DOHH2 (cell line): ENCODE measurements around the gene FASTKD3.

Source experiments
- H3F3A ChIP-seq: fragments of 200-600 bp; sonication (generic), shearing (Covaris generic); 2 replicates; pipeline ENCODE4 v1.6.0; 2016; ENCODE audit warnings: antibody characterized with exemption, mild to moderate bottlenecking; ENCODE audit not compliant: control insufficient read depth, insufficient read depth
- H3K27ac ChIP-seq: fragments of 200-600 bp; sonication (generic); 2 replicates; pipeline ENCODE4 v1.5.1; 2014; ENCODE audit warnings: low read depth, mild to moderate bottlenecking, low read length, moderate library complexity
- H3K27me3 ChIP-seq: fragments of 200-600 bp; sonication (generic); 2 replicates; pipeline ENCODE4 v1.6.1; 2014; ENCODE audit warnings: mild to moderate bottlenecking, low read length, mixed read lengths; ENCODE audit not compliant: control insufficient read depth
- H3K36me3 ChIP-seq: fragments of 200-600 bp; sonication (generic); 2 replicates; pipeline ENCODE4 v1.6.1; 2014; ENCODE audit warnings: mild to moderate bottlenecking, low read length, moderate library complexity, mixed read lengths; ENCODE audit not compliant: control insufficient read depth
- H3K4me1 ChIP-seq: fragments of 200-600 bp; sonication (generic); 2 replicates; pipeline ENCODE4 v1.6.1; 2014; ENCODE audit warnings: mild to moderate bottlenecking, low read length, mixed read lengths; ENCODE audit not compliant: control insufficient read depth
- H3K4me2 ChIP-seq: fragments of 200-600 bp; sonication (generic); 2 replicates; pipeline ENCODE4 v1.6.0; 2014; ENCODE audit warnings: mild to moderate bottlenecking, low read length, moderate library complexity
- H3K4me3 ChIP-seq: fragments of 200-600 bp; sonication (generic); 2 replicates; pipeline ENCODE4 v1.5.1; 2014; ENCODE audit warnings: mild to moderate bottlenecking, low read length, mixed read lengths
- H3K79me2 ChIP-seq: fragments of 200-600 bp; sonication (generic); 2 replicates; pipeline ENCODE4 v1.6.1; 2014; ENCODE audit warnings: mild to moderate bottlenecking, low read length, mixed read lengths; ENCODE audit not compliant: control insufficient read depth
- H3K9me2 ChIP-seq: fragments of 200-600 bp; sonication (generic); replicated peaks from 2 replicates; pipeline ENCODE4 v1.6.1; 2014; ENCODE audit warnings: mild to moderate bottlenecking, low read length, mixed read lengths; ENCODE audit not compliant: control insufficient read depth
- H3K9me3 ChIP-seq: fragments of 200-600 bp; sonication (generic); 2 replicates; pipeline ENCODE4 v1.6.1; 2014; ENCODE audit warnings: antibody characterized with exemption, low read length, mixed read lengths; ENCODE audit not compliant: control insufficient read depth, insufficient read depth
- H4K20me1 ChIP-seq: fragments of 200-600 bp; sonication (generic); 2 replicates; pipeline ENCODE4 v1.6.0; 2014; ENCODE audit warnings: low read depth, mild to moderate bottlenecking, antibody characterized with exemption, low read length, moderate library complexity; ENCODE audit not compliant: control insufficient read depth, insufficient read depth
- EZH2phosphoT487 ChIP-seq: fragments of 200-600 bp; sonication (generic); IDR thresholded peaks from 2 replicates; pipeline ENCODE4 v1.6.1; 2017; ENCODE audit warnings: borderline replicate concordance, mild to moderate bottlenecking, antibody characterized with exemption, low read length, moderate library complexity, mixed read lengths
- TF ChIP-seq, protein P1 (sequence below): fragments of 200-600 bp; sonication (generic); IDR thresholded peaks from one replicate; pipeline ENCODE4 v1.5.1; 2014; ENCODE audit warnings: antibody characterized with exemption, mild to moderate bottlenecking, low read depth, low read length; ENCODE audit not compliant: poor library complexity, severe bottlenecking

Gene FASTKD3

GRCh38 chr5:7868427-7868772, 431 bp downstream of the FASTKD3 start:
- no peaks in the 10 kb centered on the region for H3F3A ChIP-seq
- H3K27me3 ChIP-seq: no peaks in the 10 kb centered on the region
- H3K36me3 ChIP-seq: peaks cover 78% of the 10 kb centered on the region
- TF ChIP-seq, protein P1, sequence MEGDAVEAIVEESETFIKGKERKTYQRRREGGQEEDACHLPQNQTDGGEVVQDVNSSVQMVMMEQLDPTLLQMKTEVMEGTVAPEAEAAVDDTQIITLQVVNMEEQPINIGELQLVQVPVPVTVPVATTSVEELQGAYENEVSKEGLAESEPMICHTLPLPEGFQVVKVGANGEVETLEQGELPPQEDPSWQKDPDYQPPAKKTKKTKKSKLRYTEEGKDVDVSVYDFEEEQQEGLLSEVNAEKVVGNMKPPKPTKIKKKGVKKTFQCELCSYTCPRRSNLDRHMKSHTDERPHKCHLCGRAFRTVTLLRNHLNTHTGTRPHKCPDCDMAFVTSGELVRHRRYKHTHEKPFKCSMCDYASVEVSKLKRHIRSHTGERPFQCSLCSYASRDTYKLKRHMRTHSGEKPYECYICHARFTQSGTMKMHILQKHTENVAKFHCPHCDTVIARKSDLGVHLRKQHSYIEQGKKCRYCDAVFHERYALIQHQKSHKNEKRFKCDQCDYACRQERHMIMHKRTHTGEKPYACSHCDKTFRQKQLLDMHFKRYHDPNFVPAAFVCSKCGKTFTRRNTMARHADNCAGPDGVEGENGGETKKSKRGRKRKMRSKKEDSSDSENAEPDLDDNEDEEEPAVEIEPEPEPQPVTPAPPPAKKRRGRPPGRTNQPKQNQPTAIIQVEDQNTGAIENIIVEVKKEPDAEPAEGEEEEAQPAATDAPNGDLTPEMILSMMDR: no peak
- TF ChIP-seq EZH2phosphoT487: no peak
- H3K4me2 ChIP-seq: peak overlapping the region; percentile 72
- peaks cover 26% of the 10 kb centered on the region for H4K20me1 ChIP-seq
- H3K79me2 ChIP-seq: peaks cover 91% of the 10 kb centered on the region
- H3K27ac ChIP-seq: no peak overlapping the region
- H3K4me3 ChIP-seq: peak overlapping the region; percentile 81
- H3K4me1 ChIP-seq: peaks cover 54% of the 10 kb centered on the region
- no peaks in the 10 kb centered on the region for H3K9me2 ChIP-seq
- no peaks in the 10 kb centered on the region for H3K9me3 ChIP-seq

GRCh38 chr5:7867260-7867659, 1.6 kb downstream of the FASTKD3 start:
- Histone ChIP-seq H3K9me2 (no peaks in the 10 kb centered on the region), H3K79me2 (peaks cover 79% of the 10 kb centered on the region), H3K9me3 (no peaks in the 10 kb centered on the region), H3K4me3 (peak overlapping the region; percentile 81), H3F3A (no peaks in the 10 kb centered on the region), H3K4me1 (peaks cover 45% of the 10 kb centered on the region), H4K20me1 (peaks cover 19% of the 10 kb centered on the region), H3K36me3 (peaks cover 78% of the 10 kb centered on the region), H3K4me2 (peak overlapping the region; percentile 72), H3K27me3 (no peaks in the 10 kb centered on the region), H3K27ac (no peak overlapping the region)
- TF ChIP-seq, protein P1: no peak
- TF ChIP-seq EZH2phosphoT487: no peak

DNA sequence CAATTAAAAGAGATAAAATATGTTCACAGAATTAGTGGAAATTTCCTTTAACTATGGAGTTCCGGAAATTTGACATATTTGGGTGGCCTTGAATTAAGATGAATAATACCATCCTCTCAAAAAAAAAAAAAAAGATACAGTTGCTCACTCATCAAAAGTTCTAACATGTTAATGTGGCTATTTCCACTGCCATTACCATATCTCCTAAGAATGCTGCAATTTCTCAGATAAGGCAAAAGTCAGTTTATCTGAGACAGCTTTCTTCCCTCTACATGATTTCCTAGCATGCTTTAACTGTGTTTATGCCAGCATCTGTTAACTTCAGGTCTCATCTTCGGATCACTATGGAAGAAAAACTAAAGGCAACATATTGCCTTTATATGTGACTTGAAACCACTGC, 2.6 kb downstream of the FASTKD3 start:
- Histone ChIP-seq H3K27me3 (no peaks in the 10 kb centered on the region), H3K9me2 (no peaks in the 10 kb centered on the region), H3K4me3 (0 out of 2 replicates have a peak overlapping the region, but pooled peaks have one; percentile 4), H3K27ac (no peak overlapping the region), H3K9me3 (no peaks in the 10 kb centered on the region), H3K4me2 (peak overlapping the region; percentile 23), H3K36me3 (peaks cover 76% of the 10 kb centered on the region), H3K79me2 (peaks cover 69% of the 10 kb centered on the region), H3K4me1 (peaks cover 35% of the 10 kb centered on the region), H4K20me1 (peaks cover 13% of the 10 kb centered on the region), H3F3A (no peaks in the 10 kb centered on the region)
- TF ChIP-seq, protein P1: no peak
- no peak for TF ChIP-seq EZH2phosphoT487
